Mucosa of rectum (tissue), 2 donors: Measurements from ENCODE around the gene DMD.

Experiments used
- H3K27ac ChIP-seq, 2 donors: one replicate each; pipeline ENCODE4 v1.7.0; 2013; ENCODE audit warnings: inconsistent platforms in 2 of 2, low read depth in 2 of 2, low read length in 2 of 2
- H3K27me3 ChIP-seq, 2 donors: one replicate each; pipeline ENCODE4 v1.7.0; 2013; ENCODE audit warnings: low read length in 2 of 2; ENCODE audit not compliant: control insufficient read depth in 2 of 2, insufficient read depth in 2 of 2
- H3K36me3 ChIP-seq, 2 donors: one replicate each; pipeline ENCODE4 v1.7.0; 2013; ENCODE audit warnings: low read length in 2 of 2; ENCODE audit not compliant: control insufficient read depth in 2 of 2, insufficient read depth in 2 of 2
- H3K4me1 ChIP-seq, 2 donors: one replicate each; pipeline ENCODE4 v1.7.0; 2013; ENCODE audit warnings: low read length in 2 of 2, mild to moderate bottlenecking in 1 of 2; ENCODE audit not compliant: control insufficient read depth in 2 of 2, insufficient read depth in 2 of 2
- H3K4me3 ChIP-seq, 2 donors: one replicate each; pipeline ENCODE4 v1.7.0; 2013; ENCODE audit warnings: low read length in 2 of 2
- H3K9ac ChIP-seq, 2 donors: one replicate each; pipeline ENCODE4 v1.7.0; 2013; ENCODE audit warnings: low read length in 2 of 2, low read depth in 1 of 2, mild to moderate bottlenecking in 1 of 2
- H3K9me3 ChIP-seq, 2 donors: one replicate each; pipeline ENCODE4 v1.7.0; 2013; ENCODE audit warnings: low read length in 2 of 2; ENCODE audit not compliant: control insufficient read depth in 2 of 2
- donor health status: healthy.
- donor health status: Normal muscosa, but diverticular disease.

Gene DMD

GRCh38 chrX:31661280-31661810 is 1550.0 kb downstream of the DMD start:
- Histone ChIP-seq H3K36me3 (no peaks in the 10 kb centered on the region), H3K4me3 (no peak overlapping the region), H3K4me1 (no peaks in the 10 kb centered on the region), H3K27ac (no peak overlapping the region), H3K9ac (no peak overlapping the region), H3K27me3 (no peaks in the 10 kb centered on the region), H3K9me3 (no peaks in the 10 kb centered on the region)

- Histone ChIP-seq H3K4me1 (no peaks in the 10 kb centered on the region), H3K36me3 (no peaks in the 10 kb centered on the region), H3K9ac (no peak overlapping the region), H3K9me3 (no peaks in the 10 kb centered on the region), H3K4me3 (no peak overlapping the region), H3K27ac (no peak overlapping the region), H3K27me3 (no peaks in the 10 kb centered on the region)
These were observed 1553.0 kb downstream of the DMD start for GRCh38 chrX:31658360-31658759.

- H3K27ac ChIP-seq = no peak overlapping the region
- no peaks in the 10 kb centered on the region for H3K36me3 ChIP-seq
- no peak overlapping the region for H3K4me3 ChIP-seq
- H3K9ac ChIP-seq = no peak overlapping the region
- no peaks in the 10 kb centered on the region for H3K4me1 ChIP-seq
- no peaks in the 10 kb centered on the region for H3K27me3 ChIP-seq
- no peaks in the 10 kb centered on the region for H3K9me3 ChIP-seq
These were observed 1555.3 kb downstream of the DMD start for GRCh38 chrX:31656013-31656412.

GRCh38 chrX:31653422-31653821 is 1557.9 kb downstream of the DMD start:
- H3K27me3 ChIP-seq = no peaks in the 10 kb centered on the region

GRCh38 chrX:31652650-31653049 is 1558.7 kb downstream of the DMD start:
- Histone ChIP-seq H3K36me3 (no peaks in the 10 kb centered on the region), H3K4me3 (no peak overlapping the region), H3K4me1 (no peaks in the 10 kb centered on the region), H3K9me3 (no peaks in the 10 kb centered on the region), H3K27me3 (no peaks in the 10 kb centered on the region), H3K27ac (no peak overlapping the region), H3K9ac (no peak overlapping the region)

More at GRCh38 chrX:31653422-31653821, 1557.9 kb downstream of the DMD start:
- Histone ChIP-seq H3K4me3 (no peak overlapping the region), H3K9ac (no peak overlapping the region), H3K27ac (no peak overlapping the region), H3K36me3 (no peaks in the 10 kb centered on the region), H3K9me3 (no peaks in the 10 kb centered on the region), H3K4me1 (no peaks in the 10 kb centered on the region)

GRCh38 chrX:31649201-31649600 is 1562.1 kb downstream of the DMD start:
- no peaks in the 10 kb centered on the region for H3K36me3 ChIP-seq
- no peak overlapping the region for H3K27ac ChIP-seq
- no peak overlapping the region for H3K4me3 ChIP-seq
- no peak overlapping the region for H3K9ac ChIP-seq
- H3K4me1 ChIP-seq = no peaks in the 10 kb centered on the region
- H3K27me3 ChIP-seq = no peaks in the 10 kb centered on the region
- H3K9me3 ChIP-seq = no peaks in the 10 kb centered on the region

GRCh38 chrX:31633349-31633748 is 1578.0 kb downstream of the DMD start:
- Histone ChIP-seq H3K27ac (no peak overlapping the region), H3K4me1 (peaks cover 0 to 10% of the 10 kb centered on the region in 2 donors), H3K4me3 (no peak overlapping the region), H3K9me3 (no peaks in the 10 kb centered on the region), H3K9ac (no peak overlapping the region), H3K27me3 (no peaks in the 10 kb centered on the region), H3K36me3 (no peaks in the 10 kb centered on the region)

- H3K9ac ChIP-seq = no peak overlapping the region
- H3K27ac ChIP-seq = no peak overlapping the region
- H3K9me3 ChIP-seq = no peaks in the 10 kb centered on the region
- H3K4me1 ChIP-seq = peaks cover 0 to 10% of the 10 kb centered on the region in 2 donors
- no peak overlapping the region for H3K4me3 ChIP-seq
- H3K36me3 ChIP-seq = no peaks in the 10 kb centered on the region
- H3K27me3 ChIP-seq = no peaks in the 10 kb centered on the region
These were observed 1582.2 kb downstream of the DMD start for GRCh38 chrX:31629195-31629594.

GRCh38 chrX:31609130-31609529 is 1602.2 kb downstream of the DMD start:
- Histone ChIP-seq H3K36me3 (no peaks in the 10 kb centered on the region), H3K4me1 (no peaks in the 10 kb centered on the region), H3K9me3 (no peaks in the 10 kb centered on the region), H3K4me3 (no peak overlapping the region), H3K27me3 (no peaks in the 10 kb centered on the region), H3K9ac (no peak overlapping the region), H3K27ac (no peak overlapping the region)

GRCh38 chrX:31608638-31609037 is 1602.7 kb downstream of the DMD start:
- Histone ChIP-seq H3K27me3 (no peaks in the 10 kb centered on the region), H3K36me3 (no peaks in the 10 kb centered on the region), H3K4me3 (no peak overlapping the region), H3K9ac (no peak overlapping the region), H3K4me1 (no peaks in the 10 kb centered on the region), H3K9me3 (no peaks in the 10 kb centered on the region), H3K27ac (no peak overlapping the region)

GRCh38 chrX:31606771-31607170 is 1604.6 kb downstream of the DMD start:
- peaks cover 0 to 2% of the 10 kb centered on the region in 2 donors for H3K27me3 ChIP-seq
- no peaks in the 10 kb centered on the region for H3K36me3 ChIP-seq
- H3K4me1 ChIP-seq = no peaks in the 10 kb centered on the region
- H3K9me3 ChIP-seq = no peaks in the 10 kb centered on the region
- H3K27ac ChIP-seq = no peak overlapping the region
- H3K4me3 ChIP-seq = no peak overlapping the region
- no peak overlapping the region for H3K9ac ChIP-seq
